Ovary (tissue), 3 donors: ENCODE measurements around the gene FFAR2.

Source experiments
- EP300 ChIP-seq: sonication (generic); formaldehyde crosslinking; IDR thresholded peaks from one replicate; pipeline ENCODE4 v1.6.1; 2017; ENCODE audit warnings: antibody characterized with exemption
- POLR2A ChIP-seq: fragments of 450-650 bp; IDR thresholded peaks from one replicate; pipeline ENCODE4 v1.6.1; 2017; ENCODE audit warnings: antibody characterized with exemption, mild to moderate bottlenecking, moderate library complexity
- TF ChIP-seq, protein P1 (sequence below), 3 donors: fragments of 450-650 bp in 2 of 3; fragments of 200-600 bp in 1 of 3; IDR thresholded peaks; one replicate each; pipeline versions ENCODE4 v1.5.1 to v1.8.0; 2016 to 2022; ENCODE audit warnings: antibody characterized with exemption in 3 of 3, mild to moderate bottlenecking in 1 of 3
- donor health status: DM: no; HTN: no; CAD: no.

DNA sequence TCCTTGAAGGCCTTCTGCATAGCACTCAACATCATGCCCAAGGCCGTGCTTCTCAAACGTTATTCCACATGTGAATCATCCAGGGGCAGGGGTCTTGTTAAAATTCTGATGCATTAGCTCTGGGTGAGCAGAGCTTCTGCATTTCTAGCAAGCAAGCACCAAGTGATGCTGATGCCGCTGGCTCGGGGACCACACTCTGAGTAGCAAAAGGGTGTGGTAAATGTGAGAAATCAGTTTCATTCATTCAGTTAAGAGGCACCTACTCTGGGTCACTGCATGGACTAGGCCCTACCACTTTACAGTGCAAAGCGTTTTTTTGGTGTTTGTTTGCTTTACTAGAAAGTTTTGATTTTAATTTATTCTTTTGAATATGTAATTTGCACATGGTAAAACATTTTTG lies 35.0 kb downstream of the FFAR2 start:
- TF ChIP-seq, protein P1, sequence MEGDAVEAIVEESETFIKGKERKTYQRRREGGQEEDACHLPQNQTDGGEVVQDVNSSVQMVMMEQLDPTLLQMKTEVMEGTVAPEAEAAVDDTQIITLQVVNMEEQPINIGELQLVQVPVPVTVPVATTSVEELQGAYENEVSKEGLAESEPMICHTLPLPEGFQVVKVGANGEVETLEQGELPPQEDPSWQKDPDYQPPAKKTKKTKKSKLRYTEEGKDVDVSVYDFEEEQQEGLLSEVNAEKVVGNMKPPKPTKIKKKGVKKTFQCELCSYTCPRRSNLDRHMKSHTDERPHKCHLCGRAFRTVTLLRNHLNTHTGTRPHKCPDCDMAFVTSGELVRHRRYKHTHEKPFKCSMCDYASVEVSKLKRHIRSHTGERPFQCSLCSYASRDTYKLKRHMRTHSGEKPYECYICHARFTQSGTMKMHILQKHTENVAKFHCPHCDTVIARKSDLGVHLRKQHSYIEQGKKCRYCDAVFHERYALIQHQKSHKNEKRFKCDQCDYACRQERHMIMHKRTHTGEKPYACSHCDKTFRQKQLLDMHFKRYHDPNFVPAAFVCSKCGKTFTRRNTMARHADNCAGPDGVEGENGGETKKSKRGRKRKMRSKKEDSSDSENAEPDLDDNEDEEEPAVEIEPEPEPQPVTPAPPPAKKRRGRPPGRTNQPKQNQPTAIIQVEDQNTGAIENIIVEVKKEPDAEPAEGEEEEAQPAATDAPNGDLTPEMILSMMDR (IDR thresholded peaks at IDR 0.05) = no peak
- TF ChIP-seq EP300 = no peak
- TF ChIP-seq POLR2A = no peak
